Erythroblast (primary cell): ENCODE results near the gene LILRB2.
"Not testable (repeated sequence)": the region's sequence is repeated elsewhere in the genome, so short reads cannot be mapped to it uniquely, and the experiment has no call there.

Experiments used
- GATA1 ChIP-seq: IDR thresholded peaks from 2 replicates; pipeline ENCODE4 v1.6.1; 2011; ENCODE audit warnings: low read depth, mild to moderate bottlenecking, control low read depth, low read length, moderate library complexity
- POLR2A ChIP-seq: IDR thresholded peaks from 2 replicates; pipeline ENCODE4 v1.6.1; 2011; ENCODE audit warnings: mild to moderate bottlenecking, low read length

GRCh38 chr19:54240372-54241336 lies 40.3 kb downstream of the LILRB2 start:
- TF ChIP-seq POLR2A, GATA1: not testable (repeated sequence)
